KOPT-K1 (cell line): ENCODE data around the gene ROR2.

Experiments
- H3K27ac ChIP-seq: fragments of 200-600 bp; sonication (generic); 2 replicates; pipeline ENCODE4 v1.5.1; 2016; ENCODE audit warnings: antibody characterized with exemption, mild to moderate bottlenecking, low read depth, low read length; ENCODE audit not compliant: poor library complexity, severe bottlenecking
- H3K36me3 ChIP-seq: fragments of 200-600 bp; sonication (generic); 2 replicates; pipeline ENCODE4 v1.5.1; 2017; ENCODE audit warnings: antibody characterized with exemption, mild to moderate bottlenecking, low read length, moderate library complexity; ENCODE audit not compliant: insufficient read depth
- H3K9me3 ChIP-seq: fragments of 200-600 bp; sonication (generic); 2 replicates; pipeline ENCODE4 v1.5.1; 2017; ENCODE audit warnings: antibody characterized with exemption, low read length, mild to moderate bottlenecking; ENCODE audit not compliant: insufficient read depth, poor library complexity, severe bottlenecking

Gene ROR2

DNA sequence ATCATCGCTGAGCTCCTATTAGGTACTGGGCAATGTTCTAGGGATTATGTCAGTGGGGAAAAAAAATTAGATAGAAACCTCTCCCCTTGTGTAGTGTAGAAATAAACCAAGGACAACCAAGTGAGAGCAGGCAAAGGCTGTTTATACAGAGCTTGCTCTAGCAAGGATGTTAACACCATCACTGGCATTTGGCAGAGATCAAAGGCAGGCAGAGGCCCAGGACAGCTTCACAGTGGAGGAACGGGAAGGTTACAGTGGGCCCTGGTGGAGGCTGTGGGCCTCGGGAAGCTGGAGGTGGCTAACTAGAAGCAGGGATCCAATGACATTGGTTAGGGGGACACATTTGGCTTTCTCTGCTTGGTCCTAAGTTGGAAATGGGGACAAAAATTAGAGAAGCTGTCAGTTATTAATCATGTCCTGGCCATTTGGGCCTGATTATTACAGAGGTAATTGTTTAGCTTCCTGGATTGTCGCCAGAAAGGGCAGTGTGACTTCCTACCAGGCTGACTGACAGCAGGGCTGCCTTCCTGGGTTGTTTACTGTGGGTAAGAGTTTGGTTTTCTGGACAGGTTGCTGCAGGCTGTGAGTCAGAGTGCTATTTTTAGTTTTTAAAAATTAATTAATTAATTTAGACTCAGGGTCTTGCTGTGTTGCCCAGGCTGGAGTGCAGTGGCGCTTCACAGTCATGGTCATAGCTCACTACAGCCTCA is 259.3 kb downstream of the ROR2 start:
- no peaks in the 10 kb centered on the region for H3K9me3 ChIP-seq
- H3K27ac ChIP-seq: no peak overlapping the region
- no peaks in the 10 kb centered on the region for H3K36me3 ChIP-seq

DNA sequence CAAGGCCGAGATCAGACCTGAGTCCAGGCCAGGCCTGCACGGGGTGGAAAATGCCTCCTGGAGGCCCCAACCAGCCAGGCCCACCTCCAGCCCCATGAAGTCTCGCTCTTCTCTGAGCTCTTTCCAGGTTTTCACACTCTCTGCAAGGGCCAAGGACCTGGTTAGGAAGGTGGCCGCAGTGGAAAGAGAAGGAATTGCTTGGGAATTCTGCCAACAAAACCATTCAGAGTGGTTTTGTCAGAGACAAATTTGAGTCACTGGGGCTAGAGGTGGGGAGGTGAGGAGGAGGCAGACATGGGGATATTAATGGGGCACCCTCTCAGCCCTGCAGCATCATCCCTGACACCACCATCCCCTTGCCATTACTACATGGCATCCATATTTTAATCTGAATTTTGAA is 261.0 kb downstream of the ROR2 start:
- no peak overlapping the region for H3K27ac ChIP-seq
- no peaks in the 10 kb centered on the region for H3K36me3 ChIP-seq

DNA sequence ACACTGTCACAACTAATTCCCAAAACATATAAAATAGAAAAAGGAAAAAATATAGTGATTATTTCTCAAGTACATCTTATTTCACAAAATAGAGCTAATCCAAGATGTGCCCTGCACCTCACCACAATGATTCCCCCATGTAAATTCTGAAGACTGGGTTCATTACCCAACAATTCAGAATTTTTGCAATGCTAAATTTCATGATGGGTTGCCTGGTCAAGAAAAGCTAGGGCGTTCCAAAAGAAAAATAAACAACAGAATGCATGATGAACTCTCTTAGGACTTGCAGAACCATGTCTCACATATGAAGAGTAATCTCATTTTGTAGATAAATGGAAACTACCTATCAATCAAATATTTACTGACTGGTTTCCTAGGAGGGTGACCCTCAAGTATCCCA is 266.8 kb downstream of the ROR2 start:
- H3K27ac ChIP-seq: no peak overlapping the region
- H3K9me3 ChIP-seq: no peaks in the 10 kb centered on the region
- H3K36me3 ChIP-seq: no peaks in the 10 kb centered on the region

More for the DNA sequence above, 261.0 kb downstream of the ROR2 start:
- no peaks in the 10 kb centered on the region for H3K9me3 ChIP-seq

DNA sequence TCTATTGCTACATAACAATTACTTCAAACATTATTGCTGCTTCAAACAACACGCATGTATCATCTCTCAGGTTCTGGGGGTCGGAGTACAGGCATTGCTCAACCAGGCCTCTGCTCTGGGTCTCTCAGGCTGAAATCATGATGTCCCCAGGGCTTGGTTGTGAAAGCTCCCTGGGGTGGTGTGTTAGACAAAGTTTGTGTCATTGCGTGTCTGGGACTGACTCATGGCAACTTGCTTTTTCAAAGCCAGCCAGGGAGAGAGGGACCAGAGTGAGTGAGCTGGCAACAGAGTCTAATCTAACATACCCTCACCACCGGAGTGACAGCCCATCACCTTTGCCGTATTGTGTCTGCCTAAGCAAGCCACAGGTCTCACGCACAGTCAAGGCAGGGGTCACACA is 267.2 kb downstream of the ROR2 start:
- no peaks in the 10 kb centered on the region for H3K9me3 ChIP-seq
- no peak overlapping the region for H3K27ac ChIP-seq
- no peaks in the 10 kb centered on the region for H3K36me3 ChIP-seq

DNA sequence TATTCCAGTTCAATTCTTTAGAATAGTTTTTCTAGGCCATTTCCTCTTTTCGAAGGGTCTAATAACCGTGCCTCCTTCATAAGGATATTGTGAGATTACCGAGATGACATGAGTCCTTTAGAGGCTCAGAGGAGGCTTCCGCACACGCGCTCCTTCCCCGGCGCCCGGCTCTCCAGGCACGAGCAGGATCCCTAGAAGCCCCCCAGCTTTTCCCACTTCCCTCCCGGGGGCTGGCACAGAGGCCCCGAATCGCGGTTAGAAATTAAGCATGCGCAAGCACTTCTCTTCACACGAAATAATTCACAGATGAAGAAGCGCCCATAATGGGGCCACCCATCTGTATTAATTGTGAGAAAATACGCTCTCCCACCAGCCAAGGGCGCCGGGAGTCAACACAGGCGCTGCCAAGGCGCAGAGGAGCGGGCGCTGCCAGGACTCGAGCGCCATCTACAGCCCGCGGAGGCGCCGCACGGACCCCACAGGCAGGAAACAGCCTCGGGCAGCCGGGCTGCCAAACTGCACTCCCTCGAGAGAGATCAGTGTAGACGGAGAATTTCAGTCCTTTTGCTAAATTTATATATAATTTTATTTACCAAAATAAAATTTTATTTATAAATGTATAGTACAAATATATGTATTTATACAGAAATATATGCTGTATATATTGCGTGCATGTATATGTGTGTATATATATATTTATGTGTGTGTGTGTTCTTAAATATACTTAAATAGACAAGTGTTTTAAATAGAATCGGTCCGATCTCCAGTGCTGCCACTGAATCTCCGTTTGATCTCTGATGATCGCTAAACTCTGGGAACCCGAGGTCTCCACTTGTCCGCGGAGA is 268.3 kb downstream of the ROR2 start:
- H3K27ac ChIP-seq: no peak overlapping the region
- H3K36me3 ChIP-seq: no peaks in the 10 kb centered on the region
- H3K9me3 ChIP-seq: no peaks in the 10 kb centered on the region

DNA sequence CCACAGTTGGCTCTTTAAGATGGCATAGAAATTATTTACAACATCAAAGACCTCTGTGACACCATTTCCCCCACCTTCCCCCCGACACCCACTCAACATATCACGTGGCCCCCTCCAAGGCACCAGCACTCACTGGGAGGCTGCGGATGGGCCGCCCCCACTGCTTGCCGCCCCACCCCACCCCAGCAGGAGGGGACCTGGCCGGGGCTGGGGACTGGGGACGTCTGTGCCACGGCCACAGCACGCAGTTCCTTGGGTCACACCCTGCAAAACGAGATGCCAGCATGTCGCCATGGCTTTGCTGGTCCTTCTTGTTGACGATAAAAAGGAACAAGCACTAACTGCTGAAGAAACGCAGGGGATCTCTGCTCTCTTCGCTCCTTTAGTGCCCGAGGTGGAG is 269.0 kb downstream of the ROR2 start:
- Histone ChIP-seq H3K27ac (no peak overlapping the region), H3K9me3 (no peaks in the 10 kb centered on the region), H3K36me3 (no peaks in the 10 kb centered on the region)

DNA sequence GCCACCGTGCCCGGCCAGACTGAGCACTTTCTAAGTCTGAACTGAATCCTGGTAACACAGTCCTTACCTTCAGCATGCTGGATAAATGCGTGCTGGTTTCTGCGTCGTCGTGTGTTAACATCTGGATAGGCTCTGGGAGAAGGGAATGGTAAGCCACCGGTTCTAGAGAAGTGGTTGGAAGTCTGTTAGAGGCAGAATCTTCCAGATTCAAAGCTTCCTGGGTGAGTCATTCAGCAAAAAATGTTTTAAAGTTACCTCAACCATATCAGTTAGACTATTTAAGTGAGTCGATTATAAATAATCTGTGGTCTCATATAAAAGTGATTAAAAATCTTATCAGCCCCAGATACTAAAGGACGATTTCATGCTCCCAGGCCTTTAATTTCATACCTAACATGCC is 269.9 kb downstream of the ROR2 start:
- H3K27ac ChIP-seq: no peak overlapping the region
- H3K9me3 ChIP-seq: no peaks in the 10 kb centered on the region
- no peaks in the 10 kb centered on the region for H3K36me3 ChIP-seq

DNA sequence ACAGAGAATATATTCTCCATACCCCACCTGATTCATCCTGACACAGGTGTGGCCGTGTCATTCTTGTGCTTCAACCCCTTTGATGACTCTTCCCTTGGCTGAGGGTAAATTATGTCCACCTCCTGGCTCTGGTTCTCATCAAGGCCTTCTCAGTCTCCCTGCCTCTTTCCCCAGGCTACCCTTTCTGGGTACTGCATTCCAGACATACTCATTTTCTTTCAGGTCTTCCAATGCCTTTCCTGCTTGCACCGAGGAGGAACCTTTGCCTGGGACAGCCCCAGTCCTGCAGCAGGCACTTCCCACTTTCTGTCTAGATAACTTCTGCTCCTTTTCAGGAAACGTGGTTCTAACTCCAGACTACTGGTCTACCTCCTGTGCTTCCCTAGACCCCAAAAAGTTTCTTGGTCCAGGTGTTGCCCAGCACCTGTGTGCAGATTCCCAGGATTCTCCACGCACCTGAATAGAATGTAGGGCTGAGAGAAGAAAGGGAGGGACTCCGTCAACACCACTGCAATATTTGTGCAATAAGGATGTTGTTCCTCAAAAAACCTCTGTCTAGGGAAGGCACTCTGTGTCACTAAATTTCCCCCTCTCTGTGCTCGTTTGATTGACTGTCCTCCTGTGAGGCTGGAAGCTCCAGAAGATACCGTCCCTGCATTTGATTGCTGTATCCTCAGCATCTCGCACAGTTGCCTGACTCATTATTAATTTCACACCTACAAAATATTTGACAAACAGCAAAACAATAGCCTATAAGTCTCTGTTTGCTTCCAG is 271.0 kb downstream of the ROR2 start:
- Histone ChIP-seq H3K9me3 (no peaks in the 10 kb centered on the region), H3K27ac (no peak overlapping the region), H3K36me3 (no peaks in the 10 kb centered on the region)

DNA sequence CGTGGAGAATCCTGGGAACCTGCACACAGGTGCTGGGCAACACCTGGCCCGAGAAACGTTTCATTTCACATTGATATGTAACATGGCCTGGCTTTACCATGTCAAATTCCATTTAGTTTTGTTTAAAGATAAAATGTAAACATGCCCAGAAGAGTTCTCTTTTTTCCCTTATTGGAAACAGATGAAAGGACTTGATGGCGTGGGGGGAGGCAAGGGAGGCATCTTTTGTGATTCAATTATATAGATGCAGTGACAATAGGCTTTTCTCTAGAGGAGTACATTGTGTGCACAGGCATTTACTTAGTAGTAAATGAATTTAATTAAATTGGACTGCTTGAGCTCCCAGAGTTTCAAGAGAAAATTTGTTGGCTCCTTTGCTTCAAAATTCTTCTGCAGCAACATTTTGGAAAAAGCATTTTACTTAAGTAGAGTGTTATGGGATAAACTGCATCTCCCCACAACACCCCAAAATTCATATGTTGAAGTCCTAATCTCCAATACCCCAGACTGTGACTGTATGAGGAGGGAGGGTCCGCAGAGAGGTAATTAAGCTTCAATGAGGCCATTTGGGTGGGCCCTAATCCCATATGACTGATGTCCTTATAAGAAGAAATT is 272.1 kb downstream of the ROR2 start:
- Histone ChIP-seq H3K27ac (no peak overlapping the region), H3K9me3 (no peaks in the 10 kb centered on the region), H3K36me3 (no peaks in the 10 kb centered on the region)

DNA sequence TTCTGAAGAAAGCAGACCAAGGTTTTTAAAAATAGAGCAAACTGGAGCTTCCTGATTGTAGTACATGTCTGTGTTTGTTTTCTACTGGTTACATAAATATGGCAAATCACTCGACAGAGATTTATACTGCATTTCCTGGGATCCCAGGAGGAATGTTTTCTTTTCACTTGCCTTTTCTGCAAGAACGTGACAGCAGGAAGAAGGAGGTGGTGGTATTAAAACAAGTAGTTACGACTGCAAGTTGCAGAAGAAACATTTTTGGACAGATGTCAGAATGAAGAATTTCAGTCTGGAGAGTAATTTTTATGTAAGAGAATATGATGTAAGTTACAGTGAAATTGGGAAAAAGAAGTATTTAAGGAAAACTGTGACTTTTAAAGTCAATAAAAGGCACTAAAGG is 272.7 kb downstream of the ROR2 start:
- no peaks in the 10 kb centered on the region for H3K9me3 ChIP-seq
- no peak overlapping the region for H3K27ac ChIP-seq
- H3K36me3 ChIP-seq: no peaks in the 10 kb centered on the region

DNA sequence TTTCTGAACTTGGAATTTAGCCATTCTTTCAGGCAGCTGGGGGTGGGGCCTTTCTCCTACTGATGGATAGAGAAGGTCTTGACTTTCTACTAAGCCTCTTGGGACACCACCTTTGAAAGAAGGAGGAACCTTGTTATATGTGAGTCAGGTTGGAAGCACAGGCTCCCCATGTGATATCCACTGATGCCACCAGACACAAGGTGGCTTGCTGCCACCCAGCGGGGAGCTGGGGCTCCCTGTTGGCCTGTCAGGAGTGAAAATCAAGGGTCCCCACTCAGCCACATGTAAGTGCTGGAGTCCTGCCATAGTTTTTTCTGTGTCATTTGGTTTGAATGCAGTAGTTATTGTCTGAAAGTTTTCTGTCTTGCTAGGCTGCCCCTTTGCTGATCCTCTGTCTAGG is 274.0 kb downstream of the ROR2 start:
- H3K36me3 ChIP-seq: no peaks in the 10 kb centered on the region
- no peaks in the 10 kb centered on the region for H3K9me3 ChIP-seq
- no peak overlapping the region for H3K27ac ChIP-seq

DNA sequence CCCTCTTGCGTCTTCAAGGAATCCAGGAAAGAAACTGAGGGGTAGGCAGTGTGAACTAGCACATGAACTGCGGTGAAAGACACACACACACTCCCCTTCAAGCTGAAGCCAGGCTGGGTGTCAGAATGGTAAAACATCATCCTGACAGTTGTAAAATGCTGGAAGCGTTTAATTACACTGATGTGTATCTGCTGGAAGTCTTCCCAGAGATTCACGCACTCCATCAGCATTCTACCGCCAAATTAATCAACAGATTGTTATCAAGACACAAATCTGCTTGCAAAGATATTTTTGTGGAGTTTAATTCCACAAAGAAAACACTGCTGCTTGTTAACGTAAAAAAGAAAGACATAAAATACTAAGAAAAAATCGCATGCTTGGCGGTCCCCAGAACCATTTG is 285.4 kb downstream of the ROR2 start:
- Histone ChIP-seq H3K27ac (no peak overlapping the region), H3K9me3 (no peaks in the 10 kb centered on the region), H3K36me3 (no peaks in the 10 kb centered on the region)

DNA sequence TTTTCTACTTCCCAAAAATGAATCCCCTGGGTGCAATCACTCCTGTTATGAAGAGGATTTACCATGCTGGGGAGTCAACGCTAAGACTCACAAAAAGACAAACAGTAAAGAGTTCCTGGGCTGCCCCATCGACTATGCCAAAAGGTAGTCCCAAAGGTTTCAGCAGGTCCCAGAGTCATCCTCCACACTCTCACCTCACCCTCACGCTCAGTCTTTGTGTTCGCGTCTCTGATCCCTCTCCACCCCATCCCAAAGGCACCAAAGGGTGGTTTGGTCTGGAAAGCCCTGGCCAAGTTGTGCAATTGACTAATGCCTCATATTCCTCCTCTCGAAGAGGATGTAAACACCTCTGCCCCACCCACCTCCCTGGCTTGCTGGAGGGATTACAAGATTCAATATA is 286.2 kb downstream of the ROR2 start:
- Histone ChIP-seq H3K36me3 (no peaks in the 10 kb centered on the region), H3K9me3 (no peaks in the 10 kb centered on the region), H3K27ac (no peak overlapping the region)

DNA sequence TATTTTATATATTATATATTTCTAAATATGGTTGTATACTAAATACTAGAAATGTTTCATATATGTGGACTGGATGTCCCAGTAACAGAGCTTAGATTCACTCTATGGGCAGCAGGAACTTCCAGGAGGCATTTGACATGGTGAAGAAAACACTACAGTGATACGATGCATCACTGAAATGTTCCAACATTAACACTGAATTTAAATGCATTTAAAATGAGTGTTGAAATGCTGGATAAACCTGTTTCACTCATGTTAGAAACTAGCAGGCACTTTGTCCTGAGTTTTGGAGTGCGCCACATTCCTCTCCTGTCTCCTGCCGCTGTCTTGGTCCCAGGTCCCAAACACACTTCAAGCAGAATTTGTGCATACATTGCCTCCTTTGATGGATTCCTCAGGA is 288.6 kb downstream of the ROR2 start:
- no peak overlapping the region for H3K27ac ChIP-seq
- no peaks in the 10 kb centered on the region for H3K9me3 ChIP-seq
- H3K36me3 ChIP-seq: no peaks in the 10 kb centered on the region

DNA sequence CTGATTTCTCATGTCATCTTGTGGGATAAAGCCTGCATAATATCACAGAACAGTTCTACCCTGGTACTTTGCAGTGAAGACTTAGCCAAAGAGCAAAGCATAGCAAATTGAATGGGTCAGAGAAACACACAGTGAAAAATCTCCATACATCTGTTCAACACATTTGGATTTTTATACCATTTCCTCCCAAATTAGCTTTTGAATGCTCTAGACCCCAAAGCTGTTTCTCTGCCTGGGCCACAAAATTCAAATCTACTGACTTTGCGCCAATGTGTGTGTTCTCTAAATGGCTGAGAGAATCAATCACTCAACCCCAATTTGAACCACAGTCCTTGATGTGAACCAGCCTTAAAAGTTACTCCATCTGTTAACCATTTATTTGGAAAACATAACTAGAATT is 289.5 kb downstream of the ROR2 start:
- no peaks in the 10 kb centered on the region for H3K36me3 ChIP-seq
- H3K27ac ChIP-seq: no peak overlapping the region
- H3K9me3 ChIP-seq: no peaks in the 10 kb centered on the region
